Nephron (organoid): ENCODE results near the gene TMEM231.
"Not testable (repeated sequence)": the region's sequence is repeated elsewhere in the genome, so short reads cannot be mapped to it uniquely, and the experiment has no call there.

Experiments
- H3K27ac Mint-ChIP-seq, 3 experiments: 2 replicates each; pipeline ENCODE4 v1.8.0; 2020; ENCODE audit warnings: mixed read lengths in 3 of 3, mild to moderate bottlenecking in 2 of 3, moderate library complexity in 1 of 3
- H3K27me3 Mint-ChIP-seq: 2 replicates; pipeline ENCODE4 v1.8.0; 2021; ENCODE audit warnings: low read depth, mild to moderate bottlenecking, moderate library complexity, mixed read lengths
- H3K36me3 Mint-ChIP-seq: 2 replicates; pipeline ENCODE4 v1.8.0; 2020; ENCODE audit warnings: low read depth, mixed read lengths
- H3K4me1 Mint-ChIP-seq: 2 replicates; pipeline ENCODE4 v1.8.0; 2020; ENCODE audit warnings: mixed read lengths
- H3K4me3 Mint-ChIP-seq, 3 experiments: 2 replicates each; pipeline ENCODE4 v1.8.0; 2020; ENCODE audit warnings: mild to moderate bottlenecking in 3 of 3, mixed read lengths in 3 of 3, moderate library complexity in 2 of 3
- H3K9me3 Mint-ChIP-seq: 2 replicates; pipeline ENCODE4 v1.8.0; 2020; ENCODE audit warnings: mixed read lengths
- TF ChIP-seq, protein P1 (sequence below), 3 experiments: fragments of 200-600 bp; sonication (generic); IDR thresholded peaks; one replicate each; pipeline ENCODE4 v1.5.0; 2021; ENCODE audit warnings: antibody characterized with exemption in 3 of 3; ENCODE audit not compliant: unreplicated experiment in 3 of 3

Gene TMEM231

DNA sequence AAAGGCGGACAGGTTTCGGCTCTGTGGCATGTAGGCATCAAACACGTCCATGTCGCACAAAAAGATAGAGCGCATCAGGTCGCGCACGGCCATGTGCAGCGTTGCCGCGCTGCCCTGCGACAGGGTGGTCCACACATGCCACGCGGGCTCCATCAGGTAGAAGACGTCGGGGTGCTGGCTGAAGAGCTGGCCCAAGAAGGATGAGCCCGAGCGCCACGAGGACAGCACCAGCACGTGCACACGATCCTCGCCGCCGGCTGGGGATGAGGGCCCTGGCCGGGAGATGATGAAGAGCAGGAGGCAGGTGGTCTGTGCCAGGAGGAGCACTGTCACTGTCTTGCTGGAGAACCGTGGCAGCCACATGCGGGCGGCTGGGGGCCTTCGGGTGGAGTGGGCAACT, 26.1 kb downstream of the TMEM231 start:
- Mint-ChIP-seq H3K4me1 (no peaks in the 10 kb centered on the region), H3K27me3 (no peaks in the 10 kb centered on the region), H3K27ac (no peak overlapping the region), H3K36me3 (no peaks in the 10 kb centered on the region), H3K9me3 (no peaks in the 10 kb centered on the region), H3K4me3 (no peak overlapping the region)
- TF ChIP-seq, protein P1, sequence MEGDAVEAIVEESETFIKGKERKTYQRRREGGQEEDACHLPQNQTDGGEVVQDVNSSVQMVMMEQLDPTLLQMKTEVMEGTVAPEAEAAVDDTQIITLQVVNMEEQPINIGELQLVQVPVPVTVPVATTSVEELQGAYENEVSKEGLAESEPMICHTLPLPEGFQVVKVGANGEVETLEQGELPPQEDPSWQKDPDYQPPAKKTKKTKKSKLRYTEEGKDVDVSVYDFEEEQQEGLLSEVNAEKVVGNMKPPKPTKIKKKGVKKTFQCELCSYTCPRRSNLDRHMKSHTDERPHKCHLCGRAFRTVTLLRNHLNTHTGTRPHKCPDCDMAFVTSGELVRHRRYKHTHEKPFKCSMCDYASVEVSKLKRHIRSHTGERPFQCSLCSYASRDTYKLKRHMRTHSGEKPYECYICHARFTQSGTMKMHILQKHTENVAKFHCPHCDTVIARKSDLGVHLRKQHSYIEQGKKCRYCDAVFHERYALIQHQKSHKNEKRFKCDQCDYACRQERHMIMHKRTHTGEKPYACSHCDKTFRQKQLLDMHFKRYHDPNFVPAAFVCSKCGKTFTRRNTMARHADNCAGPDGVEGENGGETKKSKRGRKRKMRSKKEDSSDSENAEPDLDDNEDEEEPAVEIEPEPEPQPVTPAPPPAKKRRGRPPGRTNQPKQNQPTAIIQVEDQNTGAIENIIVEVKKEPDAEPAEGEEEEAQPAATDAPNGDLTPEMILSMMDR (IDR thresholded peaks at IDR 0.05; ENCODE audit: unreplicated experiment in 3 of 3) = no peak

DNA sequence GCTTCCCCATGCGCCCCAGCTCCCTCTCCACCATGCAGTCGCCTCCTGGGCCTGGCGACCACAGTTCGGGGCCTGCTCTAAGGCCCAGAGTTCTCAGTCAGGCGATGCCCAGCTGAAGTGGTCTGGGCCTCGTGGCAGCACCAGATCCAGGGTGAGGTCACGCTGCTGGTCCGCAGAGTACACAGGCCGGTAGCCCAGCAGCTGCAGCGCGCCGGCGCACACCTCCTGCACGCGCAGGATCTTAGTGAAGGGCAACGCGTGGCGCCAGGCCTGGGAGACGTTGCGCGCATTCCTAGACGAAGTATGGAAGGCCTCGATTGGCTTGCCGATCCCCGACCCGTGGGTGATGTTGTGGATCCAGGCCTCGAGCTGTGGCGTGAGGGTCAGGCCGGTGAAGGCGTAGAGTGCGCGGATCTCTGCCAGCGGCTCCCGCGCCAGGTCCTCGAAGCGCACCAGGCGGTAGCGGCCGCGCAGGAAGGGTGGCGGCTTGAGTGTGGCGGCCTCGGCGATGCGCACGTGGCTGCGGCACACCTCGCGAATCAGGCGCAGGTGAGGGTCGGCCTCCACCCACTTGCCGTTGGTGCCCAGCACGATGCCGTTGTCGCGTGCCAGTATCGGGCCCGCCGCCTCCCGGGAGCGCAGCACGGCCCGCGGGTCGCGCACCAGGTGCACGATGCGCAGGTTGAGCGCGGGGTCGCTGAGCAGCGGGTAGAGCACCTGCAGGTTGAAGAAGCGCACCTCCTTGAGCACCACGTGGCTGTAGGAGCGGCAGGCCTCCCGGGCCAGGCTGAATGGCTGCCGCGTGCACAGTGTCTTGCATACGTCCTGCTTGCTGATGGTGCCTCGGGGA, 26.8 kb downstream of the TMEM231 start:
- Mint-ChIP-seq H3K27me3 (no peaks in the 10 kb centered on the region), H3K27ac (no peak overlapping the region), H3K9me3 (no peaks in the 10 kb centered on the region), H3K36me3 (no peaks in the 10 kb centered on the region), H3K4me3 (no peak overlapping the region), H3K4me1 (no peaks in the 10 kb centered on the region)
- TF ChIP-seq, protein P1 (IDR thresholded peaks at IDR 0.05; ENCODE audit: unreplicated experiment in 3 of 3) = no peak

DNA sequence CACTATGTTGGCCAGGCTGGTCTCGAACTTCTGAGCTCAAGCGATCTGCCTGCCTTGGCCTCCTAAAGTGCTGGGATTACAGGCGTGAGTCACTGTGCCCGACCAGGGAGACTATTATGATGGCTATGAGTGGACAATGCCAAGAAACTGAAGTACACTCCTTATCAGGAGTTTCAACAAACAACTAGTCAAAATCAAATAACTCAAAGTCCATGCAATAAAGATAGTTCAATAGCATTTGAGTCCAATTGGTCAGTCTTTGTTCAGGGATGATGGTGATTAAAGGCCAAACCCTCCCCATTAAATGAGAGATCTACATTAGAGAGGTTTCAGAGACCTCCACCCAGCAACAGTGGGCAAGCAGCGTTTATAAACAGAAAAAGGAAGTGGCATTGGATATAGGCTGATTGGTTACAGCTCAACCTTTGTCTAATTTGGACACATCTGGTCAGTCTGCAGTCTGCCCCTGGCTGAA, 28.2 kb downstream of the TMEM231 start:
- H3K27ac Mint-ChIP-seq = no peak overlapping the region
- no peak overlapping the region for H3K4me3 Mint-ChIP-seq
- H3K4me1 Mint-ChIP-seq = no peaks in the 10 kb centered on the region
- H3K36me3 Mint-ChIP-seq = no peaks in the 10 kb centered on the region
- TF ChIP-seq, protein P1 (IDR thresholded peaks at IDR 0.05; ENCODE audit: unreplicated experiment in 3 of 3) = no peak
- H3K9me3 Mint-ChIP-seq = no peaks in the 10 kb centered on the region
- H3K27me3 Mint-ChIP-seq = no peaks in the 10 kb centered on the region

DNA sequence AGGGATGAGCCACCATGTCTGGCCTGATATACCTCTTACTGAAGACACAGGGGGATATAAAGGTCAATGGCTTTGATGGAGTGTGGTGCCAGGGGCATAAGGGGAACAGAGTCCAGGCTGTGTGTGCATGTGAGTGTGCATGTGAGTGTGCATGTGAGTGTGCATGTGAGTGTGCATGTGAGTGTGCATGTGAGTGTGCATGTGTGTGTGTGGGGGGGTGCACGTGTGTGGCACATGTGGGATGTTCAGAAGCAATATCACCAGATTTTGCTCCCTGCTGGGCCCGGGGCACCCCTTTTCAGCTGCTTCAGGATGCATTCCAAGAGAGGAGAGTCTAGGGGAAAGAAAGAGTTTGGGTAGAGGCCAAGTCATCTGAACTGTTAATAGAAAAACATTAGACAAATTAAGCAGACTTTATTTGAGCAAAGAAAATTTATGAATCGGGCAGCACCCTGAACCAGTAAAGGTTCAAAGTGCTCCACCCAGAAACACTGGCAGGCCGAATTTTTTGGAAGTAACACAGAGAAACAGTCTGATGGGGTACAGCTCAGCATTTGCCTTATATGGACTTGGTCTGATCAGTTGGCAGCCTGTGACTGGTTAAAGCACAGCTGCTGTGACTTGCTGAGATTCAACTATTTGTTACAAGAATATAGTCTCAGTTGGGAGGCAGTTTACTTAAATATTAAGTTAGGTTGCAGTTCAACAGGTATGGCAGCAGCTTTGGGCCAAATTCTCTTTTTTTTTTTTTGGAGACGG, 29.8 kb downstream of the TMEM231 start:
- Mint-ChIP-seq H3K27ac (no peak overlapping the region), H3K9me3 (no peaks in the 10 kb centered on the region), H3K27me3 (no peaks in the 10 kb centered on the region), H3K4me3 (no peak overlapping the region), H3K4me1 (no peaks in the 10 kb centered on the region), H3K36me3 (no peaks in the 10 kb centered on the region)
- TF ChIP-seq, protein P1 (IDR thresholded peaks at IDR 0.05; ENCODE audit: unreplicated experiment in 3 of 3) = no peak

DNA sequence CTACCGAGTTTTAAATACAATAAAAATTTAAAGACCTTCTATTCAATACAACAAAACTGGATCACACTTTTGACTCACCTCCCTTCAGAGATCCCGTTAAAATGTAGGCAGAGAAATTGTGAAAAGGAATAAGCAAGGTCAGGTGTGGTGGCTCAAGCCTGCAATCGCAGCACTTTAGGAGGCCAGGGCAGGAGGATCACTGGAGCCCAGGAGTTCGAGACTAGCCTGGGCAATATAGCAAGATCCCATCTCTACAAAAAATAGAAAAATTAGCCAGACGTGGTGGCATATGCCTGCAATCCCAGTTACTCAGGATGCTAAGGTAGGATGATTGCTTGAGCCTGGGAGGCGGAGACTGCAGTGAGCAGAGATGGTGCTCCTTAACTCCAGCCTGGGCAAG, 36.9 kb downstream of the TMEM231 start:
- no peaks in the 10 kb centered on the region for H3K36me3 Mint-ChIP-seq
- H3K27ac Mint-ChIP-seq = no peak overlapping the region
- peaks cover 12% of the 10 kb centered on the region for H3K4me1 Mint-ChIP-seq
- TF ChIP-seq, protein P1 (IDR thresholded peaks at IDR 0.05; ENCODE audit: unreplicated experiment in 3 of 3) = no peak
- H3K4me3 Mint-ChIP-seq = no peak overlapping the region
- no peaks in the 10 kb centered on the region for H3K9me3 Mint-ChIP-seq
- H3K27me3 Mint-ChIP-seq = peaks cover 4% of the 10 kb centered on the region

DNA sequence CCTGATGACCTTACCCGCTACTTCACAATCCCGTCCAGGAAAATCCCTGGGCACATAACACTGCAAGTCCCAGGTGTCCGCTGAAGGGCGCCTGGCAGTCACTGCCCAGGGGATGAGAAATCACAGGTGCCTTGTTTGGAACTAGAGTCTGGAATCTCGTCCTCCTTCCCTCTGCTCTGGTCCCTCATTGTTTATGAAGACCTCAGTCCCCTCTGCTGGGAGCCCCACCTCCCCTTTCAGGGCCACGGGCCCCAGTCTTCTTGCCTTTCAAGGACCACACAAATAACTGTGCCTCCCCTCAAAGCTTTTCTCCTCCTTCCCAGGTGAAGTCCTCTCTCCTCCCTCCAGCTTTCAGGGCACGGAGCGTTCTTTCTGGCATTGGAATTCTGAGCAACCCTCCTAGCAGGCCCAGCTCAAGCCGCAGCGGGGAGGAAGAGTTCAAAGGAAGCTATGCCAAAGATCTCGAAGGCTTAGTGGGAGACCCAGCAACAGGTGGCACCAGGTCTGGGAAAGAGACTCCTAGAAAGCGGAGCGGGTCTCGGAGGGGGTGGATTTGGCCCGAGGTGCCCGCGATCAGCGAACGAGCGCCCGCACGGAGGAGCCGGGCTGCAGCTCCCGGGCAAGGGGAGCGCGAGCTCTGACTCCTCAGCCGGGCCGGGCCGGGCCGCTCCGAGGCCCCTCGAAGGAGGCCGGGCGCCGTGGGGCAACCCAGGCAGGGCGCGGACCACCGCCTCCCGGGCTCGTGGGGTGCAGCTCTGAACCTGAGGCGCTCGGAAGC, 39.7 kb downstream of the TMEM231 start:
- not testable (repeated sequence) for H3K36me3 Mint-ChIP-seq, H3K9me3 Mint-ChIP-seq, H3K27me3 Mint-ChIP-seq
- H3K27ac Mint-ChIP-seq = peak overlapping the region; percentile 66 to 94 (median 76)
- peaks cover 12% of the 10 kb centered on the region for H3K4me1 Mint-ChIP-seq
- H3K4me3 Mint-ChIP-seq = peak overlapping the region; percentile 86 to 91 (median 88)
